Measurements from ENCODE around the gene ABHD12. TPM values are rescaled to one million over a fixed set of nuclear protein-coding genes. Genes with fewer than 3 reads are reported as not detected.

Gene ABHD12
- total RNA-seq, 3 donors from 2014 or later: 26.9 to 67.7 (median 53.4) TPM

DNA sequence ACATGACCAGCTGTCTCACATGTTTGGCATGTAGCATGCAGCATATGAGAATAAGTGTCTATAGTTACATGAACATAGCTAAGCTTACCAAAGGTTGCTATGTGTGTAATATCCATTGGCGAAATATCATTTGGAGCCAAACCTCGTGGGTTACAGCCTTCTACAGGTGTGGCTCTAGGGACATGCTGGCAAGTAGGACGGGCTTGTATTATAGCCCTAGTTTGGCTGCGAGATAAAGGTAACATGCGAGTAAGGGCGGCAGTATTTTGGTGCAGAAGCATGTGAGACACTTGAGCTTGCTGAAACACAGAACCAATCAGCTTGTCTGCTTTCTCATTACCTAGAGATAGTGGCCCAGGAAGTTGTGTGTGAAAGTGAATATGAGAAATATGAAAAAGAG, 6.5 kb upstream of the ABHD12 start:
- H3K4me3 ChIP-seq: no peak overlapping the region
- H3K27ac ChIP-seq: peak overlapping the region; percentile 52 to 54
- no peak for TF ChIP-seq CTCF (IDR thresholded peaks at IDR 0.05)
- TF ChIP-seq POLR2A (IDR thresholded peaks at IDR 0.05): no peak
- TF ChIP-seq POLR2AphosphoS5 (IDR thresholded peaks at IDR 0.05): no peak
- H3K36me3 ChIP-seq: no peaks in the 10 kb centered on the region
- H3K4me1 ChIP-seq: no peaks in the 10 kb centered on the region
- DNase-seq (ENCODE audit: low spot score in 2 of 2): no peak
- no peaks in the 10 kb centered on the region for H3K27me3 ChIP-seq
- intact Hi-C loops (cut with DNase I; ENCODE audit: low total_unique reads): loop anchor here (10.0 kb wide), 1 partner anchor 102 kb away; no protein-coding TSS in a partner anchor
- H3K9me3 ChIP-seq: peaks cover 2 to 5% of the 10 kb centered on the region in 2 donors

DNA sequence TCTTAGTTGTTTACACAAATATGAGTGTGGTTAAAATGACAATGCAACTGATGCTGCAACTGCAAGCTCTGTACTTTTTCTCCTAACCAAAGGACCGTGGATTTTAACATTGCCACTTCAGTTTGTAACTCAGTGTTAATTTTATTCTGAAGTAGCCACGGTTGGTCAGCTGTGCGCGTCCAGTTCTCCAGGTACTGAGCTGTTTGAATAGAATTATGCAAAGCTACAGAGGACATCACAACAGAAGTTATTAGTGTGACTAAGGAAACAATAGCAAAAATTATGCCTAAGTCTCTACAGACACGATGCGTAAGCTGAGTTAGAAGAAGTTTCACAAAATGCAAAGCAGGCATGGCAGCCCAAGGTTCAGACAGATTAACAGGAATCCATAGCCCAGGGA, 4.4 kb upstream of the ABHD12 start:
- Histone ChIP-seq H3K27ac (no peak overlapping the region), H3K4me1 (no peaks in the 10 kb centered on the region), H3K27me3 (no peaks in the 10 kb centered on the region), H3K9me3 (no peaks in the 10 kb centered on the region), H3K4me3 (no peak overlapping the region), H3K36me3 (no peaks in the 10 kb centered on the region)
- TF ChIP-seq CTCF (IDR thresholded peaks at IDR 0.05): no peak
- no peak for TF ChIP-seq POLR2AphosphoS5 (IDR thresholded peaks at IDR 0.05)
- TF ChIP-seq POLR2A (IDR thresholded peaks at IDR 0.05): no peak
- intact Hi-C loops (cut with DNase I; ENCODE audit: low total_unique reads): loop anchor here (10.0 kb wide), 1 partner anchor 100 kb away; no protein-coding TSS in a partner anchor
- DNase-seq (ENCODE audit: low spot score in 2 of 2): no peak

- no peaks in the 10 kb centered on the region for H3K27me3 ChIP-seq
- TF ChIP-seq CTCF (IDR thresholded peaks at IDR 0.05) (no peak), POLR2AphosphoS5 (IDR thresholded peaks at IDR 0.05) (no peak), POLR2A (IDR thresholded peaks at IDR 0.05) (no peak)
- no peaks in the 10 kb centered on the region for H3K36me3 ChIP-seq
- no peak overlapping the region for H3K4me3 ChIP-seq
- H3K9me3 ChIP-seq: no peaks in the 10 kb centered on the region
- H3K27ac ChIP-seq: no peak overlapping the region
- DNase-seq (ENCODE audit: low spot score in 2 of 2): no peak
- H3K4me1 ChIP-seq: no peaks in the 10 kb centered on the region
- intact Hi-C loops (cut with DNase I; ENCODE audit: low total_unique reads): loop anchor here (10.0 kb wide), 1 partner anchor 99 kb away; no protein-coding TSS in a partner anchor
Measured at GRCh38 chr20:25394276-25394675, 3.6 kb upstream of the ABHD12 start.

- TF ChIP-seq CTCF (IDR thresholded peaks at IDR 0.05) (no peak), POLR2AphosphoS5 (IDR thresholded peaks at IDR 0.05) (no peak), POLR2A (IDR thresholded peaks at IDR 0.05) (no peak)
- intact Hi-C loops (cut with DNase I; ENCODE audit: low total_unique reads): loop anchor here (10.0 kb wide), 1 partner anchor 95 kb away; no protein-coding TSS in a partner anchor
- Histone ChIP-seq H3K4me3 (peak overlapping the region; percentile 81 to 98 (median 89)), H3K9me3 (no peaks in the 10 kb centered on the region), H3K27ac (peak overlapping the region; percentile 88 to 93), H3K36me3 (no peaks in the 10 kb centered on the region), H3K27me3 (no peaks in the 10 kb centered on the region), H3K4me1 (no peaks in the 10 kb centered on the region)
- no peak for DNase-seq (ENCODE audit: low spot score in 2 of 2)
Measured at GRCh38 chr20:25389858-25390537, 637 bp downstream of the ABHD12 start.

- no peaks in the 10 kb centered on the region for H3K36me3 ChIP-seq
- H3K4me1 ChIP-seq: no peaks in the 10 kb centered on the region
- TF ChIP-seq CTCF (IDR thresholded peaks at IDR 0.05): no peak
- no peak for TF ChIP-seq POLR2AphosphoS5 (IDR thresholded peaks at IDR 0.05)
- no peak for TF ChIP-seq POLR2A (IDR thresholded peaks at IDR 0.05)
- H3K27me3 ChIP-seq: no peaks in the 10 kb centered on the region
- intact Hi-C loops (cut with DNase I; ENCODE audit: low total_unique reads): no loop called here
- H3K9me3 ChIP-seq: no peaks in the 10 kb centered on the region
- DNase-seq (ENCODE audit: low spot score in 2 of 2): no peak
- peak overlapping the region; percentile 88 to 93 for H3K27ac ChIP-seq
- H3K4me3 ChIP-seq: peak overlapping the region; percentile 81 to 98 (median 89)
Measured at GRCh38 chr20:25389401-25389857, 1.2 kb downstream of the ABHD12 start.
